ENCODE measurements around the gene CYP17A1. TPM values are rescaled to one million over a fixed set of nuclear protein-coding genes. Genes with fewer than 3 reads are reported as not detected.
"Not testable (repeated sequence)": the region's sequence is repeated elsewhere in the genome, so short reads cannot be mapped to it uniquely, and the experiment has no call there.

The CYP17A1 gene
- total and polyA plus RNA-seq, 11 donors: 0.25 TPM; not detected in 10

GRCh38 chr10:102850025-102850518, 12.9 kb upstream of the CYP17A1 start:
- DNase-seq: no peak
- H3K27ac ChIP-seq: no peak overlapping the region
- ATAC-seq: no peak
- no peaks in the 10 kb centered on the region for H3K9me3 ChIP-seq
- H3K36me3 ChIP-seq: no peaks in the 10 kb centered on the region
- intact Hi-C loops (cut with DNase I): no loop called here
- WGBS, 4 donors: 83 to 87% (median 84%) methylated on average over 9 of the region's 9 CpGs
- peaks cover 0 to 11% (median 6%) of the 10 kb centered on the region in 12 donors for H3K4me1 ChIP-seq
- no peak overlapping the region for H3K4me3 ChIP-seq
- no peak for TF ChIP-seq POLR2A (IDR thresholded peaks at IDR 0.05)
- TF ChIP-seq, protein P1, sequence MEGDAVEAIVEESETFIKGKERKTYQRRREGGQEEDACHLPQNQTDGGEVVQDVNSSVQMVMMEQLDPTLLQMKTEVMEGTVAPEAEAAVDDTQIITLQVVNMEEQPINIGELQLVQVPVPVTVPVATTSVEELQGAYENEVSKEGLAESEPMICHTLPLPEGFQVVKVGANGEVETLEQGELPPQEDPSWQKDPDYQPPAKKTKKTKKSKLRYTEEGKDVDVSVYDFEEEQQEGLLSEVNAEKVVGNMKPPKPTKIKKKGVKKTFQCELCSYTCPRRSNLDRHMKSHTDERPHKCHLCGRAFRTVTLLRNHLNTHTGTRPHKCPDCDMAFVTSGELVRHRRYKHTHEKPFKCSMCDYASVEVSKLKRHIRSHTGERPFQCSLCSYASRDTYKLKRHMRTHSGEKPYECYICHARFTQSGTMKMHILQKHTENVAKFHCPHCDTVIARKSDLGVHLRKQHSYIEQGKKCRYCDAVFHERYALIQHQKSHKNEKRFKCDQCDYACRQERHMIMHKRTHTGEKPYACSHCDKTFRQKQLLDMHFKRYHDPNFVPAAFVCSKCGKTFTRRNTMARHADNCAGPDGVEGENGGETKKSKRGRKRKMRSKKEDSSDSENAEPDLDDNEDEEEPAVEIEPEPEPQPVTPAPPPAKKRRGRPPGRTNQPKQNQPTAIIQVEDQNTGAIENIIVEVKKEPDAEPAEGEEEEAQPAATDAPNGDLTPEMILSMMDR (IDR thresholded peaks at IDR 0.05): no peak
- no peaks in the 10 kb centered on the region for H3K27me3 ChIP-seq

DNA sequence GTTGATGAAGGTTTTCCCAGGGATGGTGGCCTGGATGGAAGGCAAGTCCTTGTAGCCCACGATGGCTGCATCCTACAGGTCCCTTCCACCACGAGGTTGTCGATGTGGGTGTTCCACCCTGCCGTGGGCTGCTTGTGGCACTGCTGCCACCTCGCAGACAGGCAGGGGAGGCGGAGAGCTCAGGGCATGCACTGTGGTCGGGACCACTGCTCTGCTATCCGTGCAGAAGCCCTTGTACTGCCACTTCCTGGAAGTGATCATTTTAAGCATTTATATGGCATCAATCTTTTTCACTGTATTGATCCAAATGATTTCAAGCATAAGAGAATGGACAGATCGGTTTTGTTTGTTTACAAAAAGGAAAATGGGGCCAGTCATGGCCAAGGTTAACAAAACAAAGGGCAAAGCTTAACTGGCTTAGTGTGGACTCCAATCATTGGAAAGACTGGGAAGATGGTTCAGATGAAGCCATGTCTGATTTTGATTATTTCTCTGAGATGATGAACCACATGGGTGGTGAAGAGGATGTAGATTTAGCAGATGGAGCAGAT, 8.2 kb upstream of the CYP17A1 start:
- WGBS, 4 donors: 78 to 93% (median 86%) methylated on average over 6 to 9 of the region's 9 CpGs
- intact Hi-C loops (cut with DNase I): no loop called here
- H3K27me3 ChIP-seq: no peaks in the 10 kb centered on the region
- H3K27ac ChIP-seq: no peak overlapping the region
- peaks cover 0 to 6% (median 0%) of the 10 kb centered on the region in 12 donors for H3K9me3 ChIP-seq
- H3K4me1 ChIP-seq: no peaks in the 10 kb centered on the region
- DNase-seq (peak in 1 of 5 donors; percentile 4), ATAC-seq (no peak)
- TF ChIP-seq, protein P1 (IDR thresholded peaks at IDR 0.05): no peak
- no peak for TF ChIP-seq POLR2A (IDR thresholded peaks at IDR 0.05)
- no peak overlapping the region for H3K4me3 ChIP-seq
- no peaks in the 10 kb centered on the region for H3K36me3 ChIP-seq

GRCh38 chr10:102844190-102844776, 7.1 kb upstream of the CYP17A1 start:
- H3K36me3 ChIP-seq; H3K27me3 ChIP-seq; H3K27ac ChIP-seq; H3K4me1 ChIP-seq; DNase-seq; intact Hi-C loops (cut with DNase I); H3K9me3 ChIP-seq; H3K4me3 ChIP-seq; ATAC-seq: not testable (repeated sequence)
- 74 to 82% (median 76%) methylated on average over 6 of the region's 6 CpGs for WGBS, 4 donors

DNA sequence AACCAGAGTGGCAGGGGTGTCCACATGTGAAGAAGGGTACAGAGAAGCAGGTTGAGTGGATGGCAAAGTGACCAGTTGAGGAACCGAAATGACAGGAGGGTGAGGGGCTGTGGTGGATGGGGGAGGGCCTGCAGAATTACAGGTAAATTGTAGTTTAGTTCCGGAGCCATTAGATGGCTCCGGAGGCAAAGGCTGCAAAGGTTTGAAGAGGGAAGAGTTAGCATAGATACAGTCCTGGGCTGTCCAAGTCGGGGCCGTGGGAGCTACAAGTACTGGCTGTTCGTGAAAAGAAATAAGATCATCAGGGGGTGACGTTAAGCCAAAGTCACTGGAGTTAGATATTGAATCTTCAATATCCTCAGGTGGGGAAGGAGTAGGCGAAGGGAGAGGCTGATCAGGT, 5.9 kb upstream of the CYP17A1 start:
- H3K4me1 ChIP-seq; H3K27me3 ChIP-seq; intact Hi-C loops (cut with DNase I); ATAC-seq; H3K4me3 ChIP-seq; H3K27ac ChIP-seq; H3K36me3 ChIP-seq: not testable (repeated sequence)
- WGBS, 4 donors: 59 to 62% (median 59%) methylated on average over 8 of the region's 8 CpGs
- H3K9me3 ChIP-seq: peaks cover 0 to 16% (median 0%) of the 10 kb centered on the region in 12 donors
- peak in 1 of 5 donors; percentile 14 for DNase-seq

GRCh38 chr10:102841827-102842345, 4.7 kb upstream of the CYP17A1 start:
- Histone ChIP-seq H3K36me3 (no peaks in the 10 kb centered on the region), H3K27me3 (no peaks in the 10 kb centered on the region), H3K4me3 (no peak overlapping the region), H3K4me1 (peaks cover 0 to 7% (median 0%) of the 10 kb centered on the region in 12 donors), H3K9me3 (peaks cover 0 to 21% (median 0%) of the 10 kb centered on the region in 12 donors), H3K27ac (no peak overlapping the region)
- no peak for ATAC-seq
- 85 to 92% (median 86%) methylated on average over 10 to 11 of the region's 11 CpGs for WGBS, 4 donors
- TF ChIP-seq, protein P1 (IDR thresholded peaks at IDR 0.05): no peak
- TF ChIP-seq POLR2A (IDR thresholded peaks at IDR 0.05): no peak
- peak in 1 of 5 donors; percentile 1 for DNase-seq
- intact Hi-C loops (cut with DNase I): no loop called here

DNA sequence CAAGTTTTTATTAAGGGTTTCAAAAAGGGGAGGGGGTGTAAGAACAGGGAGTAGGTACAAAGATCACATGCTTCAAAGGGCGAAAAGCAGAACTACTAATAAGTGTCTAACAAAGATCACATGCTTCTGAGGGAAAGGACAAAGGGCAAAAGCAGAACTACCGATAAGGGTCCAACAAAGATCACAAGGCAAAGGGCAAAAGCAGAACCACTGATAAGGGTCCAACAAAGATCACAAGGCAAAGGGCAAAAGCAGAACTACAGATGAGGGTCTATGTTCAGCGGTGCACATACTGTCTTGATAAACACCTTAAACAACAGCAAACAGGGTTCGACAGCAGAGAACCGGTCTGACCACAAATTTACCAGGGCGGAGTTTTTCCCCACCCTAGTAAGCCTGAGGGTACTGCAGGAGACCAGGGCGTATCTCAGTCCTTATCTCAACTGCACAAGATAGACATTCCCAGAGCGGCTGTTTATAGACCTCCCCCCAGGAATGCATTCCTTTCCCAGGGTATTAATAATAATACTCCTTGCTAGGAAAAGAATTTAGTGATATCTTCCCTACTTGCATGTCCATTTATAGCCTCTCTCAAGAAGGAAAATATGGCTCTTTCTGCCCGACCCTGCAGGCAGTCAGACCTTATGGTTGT, 1.2 kb upstream of the CYP17A1 start:
- Histone ChIP-seq H3K9me3 (peaks cover 0 to 15% (median 0%) of the 10 kb centered on the region in 12 donors), H3K4me1 (peaks cover 0 to 14% (median 0%) of the 10 kb centered on the region in 12 donors)
- not testable (repeated sequence) for ATAC-seq, H3K27me3 ChIP-seq, H3K27ac ChIP-seq, H3K36me3 ChIP-seq, H3K4me3 ChIP-seq
- 84 to 89% (median 86%) methylated on average over 9 of the region's 9 CpGs for WGBS, 4 donors
- peak in 1 of 5 donors; percentile 2 for DNase-seq
- intact Hi-C loops (cut with DNase I): loop anchor here in 9 of 10 donors (5.0 to 10.0 kb wide), 11 partner anchors 59 to 506 kb away; partner anchors contain the start of gene RPEL1 (in 4 of the 9)
